CD4-positive, alpha-beta T cell treated with Interferon alpha-2 for 1 hour (primary cell): Measurements from ENCODE around the gene UBE2J1.

ENCODE experiments used
- DNase-seq, 2 donors: peaks; one replicate each; pipeline ENCODE4 v3.0.0-alpha.2; 2020 to 2022

Gene UBE2J1

DNA sequence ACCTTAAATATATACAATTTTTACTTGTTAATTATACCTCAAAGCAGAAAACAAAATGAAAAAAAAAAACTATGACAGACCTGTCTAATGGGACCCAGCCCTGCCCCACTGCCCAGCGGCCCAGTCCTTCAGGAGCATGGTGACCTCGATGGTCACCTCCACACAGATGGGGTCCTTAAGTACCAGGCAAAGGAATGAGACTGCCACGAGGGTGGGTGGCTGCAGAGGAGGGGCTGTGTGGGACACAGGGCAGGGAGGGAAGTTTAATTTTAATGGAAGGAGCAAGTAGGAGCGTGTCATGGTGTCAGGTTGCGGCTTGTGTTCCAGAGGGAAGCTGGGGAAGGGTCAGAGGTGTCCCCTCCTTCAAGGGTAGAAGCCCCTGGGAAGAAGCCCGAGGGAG, 66.0 kb downstream of the UBE2J1 start:
- no peak for DNase-seq

DNA sequence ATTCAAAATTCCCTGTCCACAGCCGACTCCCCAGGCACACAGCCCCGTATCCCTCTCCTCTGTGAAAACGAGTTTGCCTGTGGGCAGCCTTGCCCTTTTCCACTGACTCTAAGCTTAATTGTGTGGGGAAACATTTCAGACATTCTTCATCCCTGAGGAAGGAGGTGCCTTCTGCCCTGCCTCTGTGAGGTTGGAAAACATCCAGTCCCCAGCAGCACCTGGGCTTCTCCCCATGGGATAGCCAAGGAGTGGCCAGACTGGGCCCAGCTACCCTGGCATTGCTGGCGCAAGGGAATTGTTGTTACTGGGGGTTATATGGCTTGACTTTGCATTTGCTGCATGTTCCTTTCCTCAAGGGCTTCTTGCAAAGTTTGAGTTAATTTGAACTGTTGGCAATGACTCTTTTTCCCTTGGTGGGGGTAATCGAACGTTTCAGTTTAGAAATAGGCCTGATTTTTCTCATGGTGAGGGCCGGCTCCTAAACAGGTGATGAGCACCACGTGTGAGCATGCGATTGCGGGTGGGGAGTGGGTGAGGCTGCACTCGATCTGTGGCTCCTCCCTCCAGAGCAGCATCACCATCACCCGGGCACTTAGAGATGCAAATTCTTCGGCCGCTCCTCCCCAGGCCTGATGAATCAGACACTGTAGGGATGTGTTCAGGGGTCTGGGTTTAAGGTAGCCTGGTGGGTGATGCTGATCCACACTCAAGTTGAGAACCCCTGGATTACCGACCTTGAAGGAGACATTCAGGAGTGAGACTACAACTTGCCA, 67.4 kb downstream of the UBE2J1 start:
- no peak for DNase-seq

DNA sequence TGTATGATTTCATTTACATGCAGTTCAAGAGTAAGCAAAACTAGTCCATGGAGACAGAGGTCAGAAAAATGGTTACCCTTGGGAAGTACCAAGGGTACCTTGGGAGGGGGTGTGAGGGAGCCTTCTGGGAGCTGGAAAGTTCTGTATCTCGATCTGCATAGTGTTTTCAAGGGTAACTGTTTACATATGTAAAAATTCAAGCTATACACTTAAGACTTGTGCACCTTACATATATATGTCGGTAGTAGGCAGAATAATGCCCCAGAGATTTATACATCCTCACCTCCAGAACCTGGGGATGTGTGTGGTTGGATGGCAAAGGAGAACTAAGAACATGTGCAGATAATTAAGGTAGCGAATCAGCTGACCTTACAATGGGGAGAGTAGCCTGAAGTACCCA, 68.4 kb downstream of the UBE2J1 start:
- DNase-seq, result no peak

DNA sequence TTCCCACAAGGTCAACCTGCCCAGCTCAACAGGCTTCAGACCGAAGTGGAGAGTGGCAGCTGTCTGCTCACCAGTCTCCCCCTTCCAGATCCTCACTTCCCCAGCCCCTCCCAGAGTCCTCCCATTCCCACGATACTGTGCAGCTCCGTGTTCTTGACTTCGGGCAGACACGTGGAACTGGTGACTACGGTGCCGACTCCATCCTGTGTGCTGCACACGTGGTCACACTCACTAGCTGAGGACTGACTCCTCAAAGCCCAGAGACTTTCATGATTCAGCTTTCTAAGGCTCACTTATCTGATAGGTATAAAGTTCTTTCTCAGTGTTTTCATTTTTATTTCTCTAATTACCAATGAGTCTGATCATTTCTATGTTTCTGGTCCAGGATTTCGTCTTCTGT, 69.8 kb downstream of the UBE2J1 start:
- DNase-seq, result no peak

- DNase-seq, result peak; percentile 43 to 56
These were observed 70.7 kb downstream of the UBE2J1 start for GRCh38 chr6:89281779-89282246.

- DNase-seq, result no peak
These were observed 73.6 kb downstream of the UBE2J1 start for GRCh38 chr6:89278956-89279355.
